Large intestine (tissue), 12 donors: ENCODE results near the gene FLT1. TPM values are rescaled to one million over a fixed set of nuclear protein-coding genes. Genes with fewer than 3 reads are reported as not detected.

Source experiments
- DNase-seq, 2 donors: peaks; one replicate each; pipeline versions ENCODE4 v3.0.0 to v3.0.0-alpha.2; 2013
- H3K27ac ChIP-seq: one replicate; pipeline ENCODE4 v1.5.1; 2013; ENCODE audit warnings: low read length
- H3K27me3 ChIP-seq: 2 replicates; pipeline ENCODE4 v1.6.1; 2013; ENCODE audit warnings: low read length; ENCODE audit not compliant: control insufficient read depth, insufficient read depth
- H3K36me3 ChIP-seq: 2 replicates; pipeline ENCODE4 v1.6.1; 2013; ENCODE audit warnings: low read length; ENCODE audit not compliant: control insufficient read depth, insufficient read depth
- H3K4me1 ChIP-seq: one replicate; pipeline ENCODE4 v1.6.1; 2013; ENCODE audit warnings: low read length; ENCODE audit not compliant: control insufficient read depth, insufficient read depth
- H3K4me3 ChIP-seq: one replicate; pipeline ENCODE4 v1.5.1; 2013; ENCODE audit warnings: low read length
- H3K9me3 ChIP-seq: one replicate; pipeline ENCODE4 v1.6.1; 2013; ENCODE audit warnings: mild to moderate bottlenecking, low read depth, low read length, moderate library complexity; ENCODE audit not compliant: control insufficient read depth
- WGBS: methylation state at CpG from one replicate; pipeline ENCODE4 v1.1.5; 2013; ENCODE audit warnings: low lambda C conversion rate; ENCODE audit not compliant: insufficient coverage; 5-methylcytosine and 5-hydroxymethylcytosine counted together
- long read RNA-seq, 11 donors: transcript quantifications; one replicate each; lab custom pipeline, GENCODE V29; 2026
- polyA plus RNA-seq: library from polyadenylated mRNA; unstranded; fragments of 120-200 nt; gene quantifications from one replicate; pipeline ENCODE4 v1.2.1, GENCODE V29; 2013

FLT1 gene, protein sequence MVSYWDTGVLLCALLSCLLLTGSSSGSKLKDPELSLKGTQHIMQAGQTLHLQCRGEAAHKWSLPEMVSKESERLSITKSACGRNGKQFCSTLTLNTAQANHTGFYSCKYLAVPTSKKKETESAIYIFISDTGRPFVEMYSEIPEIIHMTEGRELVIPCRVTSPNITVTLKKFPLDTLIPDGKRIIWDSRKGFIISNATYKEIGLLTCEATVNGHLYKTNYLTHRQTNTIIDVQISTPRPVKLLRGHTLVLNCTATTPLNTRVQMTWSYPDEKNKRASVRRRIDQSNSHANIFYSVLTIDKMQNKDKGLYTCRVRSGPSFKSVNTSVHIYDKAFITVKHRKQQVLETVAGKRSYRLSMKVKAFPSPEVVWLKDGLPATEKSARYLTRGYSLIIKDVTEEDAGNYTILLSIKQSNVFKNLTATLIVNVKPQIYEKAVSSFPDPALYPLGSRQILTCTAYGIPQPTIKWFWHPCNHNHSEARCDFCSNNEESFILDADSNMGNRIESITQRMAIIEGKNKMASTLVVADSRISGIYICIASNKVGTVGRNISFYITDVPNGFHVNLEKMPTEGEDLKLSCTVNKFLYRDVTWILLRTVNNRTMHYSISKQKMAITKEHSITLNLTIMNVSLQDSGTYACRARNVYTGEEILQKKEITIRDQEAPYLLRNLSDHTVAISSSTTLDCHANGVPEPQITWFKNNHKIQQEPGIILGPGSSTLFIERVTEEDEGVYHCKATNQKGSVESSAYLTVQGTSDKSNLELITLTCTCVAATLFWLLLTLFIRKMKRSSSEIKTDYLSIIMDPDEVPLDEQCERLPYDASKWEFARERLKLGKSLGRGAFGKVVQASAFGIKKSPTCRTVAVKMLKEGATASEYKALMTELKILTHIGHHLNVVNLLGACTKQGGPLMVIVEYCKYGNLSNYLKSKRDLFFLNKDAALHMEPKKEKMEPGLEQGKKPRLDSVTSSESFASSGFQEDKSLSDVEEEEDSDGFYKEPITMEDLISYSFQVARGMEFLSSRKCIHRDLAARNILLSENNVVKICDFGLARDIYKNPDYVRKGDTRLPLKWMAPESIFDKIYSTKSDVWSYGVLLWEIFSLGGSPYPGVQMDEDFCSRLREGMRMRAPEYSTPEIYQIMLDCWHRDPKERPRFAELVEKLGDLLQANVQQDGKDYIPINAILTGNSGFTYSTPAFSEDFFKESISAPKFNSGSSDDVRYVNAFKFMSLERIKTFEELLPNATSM (N-terminal part only)
- polyA plus RNA-seq, result 6.9 TPM
- long read RNA-seq, donor 1, result 0 reads
- long read RNA-seq, donor 2, full-length matches to known transcripts, result 1 of 1 reads
- long read RNA-seq, donor 2, partial matches to known transcripts, result 0 of 1 reads
- long read RNA-seq, donor 2, other reads (novel, unspliced or antisense), result 0 of 1 reads
- long read RNA-seq, donor 3, result 0 reads
- long read RNA-seq, donor 4, result 0 reads
- long read RNA-seq, donor 5, result 0 reads
- long read RNA-seq, donor 6, full-length matches to known transcripts, result 3 of 3 reads
- long read RNA-seq, donor 6, partial matches to known transcripts, result 0 of 3 reads
- long read RNA-seq, donor 6, other reads (novel, unspliced or antisense), result 0 of 3 reads
- long read RNA-seq, donor 7, full-length matches to known transcripts, result 2 of 2 reads
- long read RNA-seq, donor 7, partial matches to known transcripts, result 0 of 2 reads
- long read RNA-seq, donor 7, other reads (novel, unspliced or antisense), result 0 of 2 reads
- long read RNA-seq, donor 8, full-length matches to known transcripts, result 1 of 1 reads
- long read RNA-seq, donor 8, partial matches to known transcripts, result 0 of 1 reads
- long read RNA-seq, donor 8, other reads (novel, unspliced or antisense), result 0 of 1 reads
- long read RNA-seq, donor 9, full-length matches to known transcripts, result 1 of 1 reads
- long read RNA-seq, donor 9, partial matches to known transcripts, result 0 of 1 reads
- long read RNA-seq, donor 9, other reads (novel, unspliced or antisense), result 0 of 1 reads
- long read RNA-seq, donor 10, full-length matches to known transcripts, result 3 of 3 reads
- long read RNA-seq, donor 10, partial matches to known transcripts, result 0 of 3 reads
- long read RNA-seq, donor 10, other reads (novel, unspliced or antisense), result 0 of 3 reads
- long read RNA-seq, donor 11, full-length matches to known transcripts, result 1 of 1 reads
- long read RNA-seq, donor 11, partial matches to known transcripts, result 0 of 1 reads
- long read RNA-seq, donor 11, other reads (novel, unspliced or antisense), result 0 of 1 reads

DNA sequence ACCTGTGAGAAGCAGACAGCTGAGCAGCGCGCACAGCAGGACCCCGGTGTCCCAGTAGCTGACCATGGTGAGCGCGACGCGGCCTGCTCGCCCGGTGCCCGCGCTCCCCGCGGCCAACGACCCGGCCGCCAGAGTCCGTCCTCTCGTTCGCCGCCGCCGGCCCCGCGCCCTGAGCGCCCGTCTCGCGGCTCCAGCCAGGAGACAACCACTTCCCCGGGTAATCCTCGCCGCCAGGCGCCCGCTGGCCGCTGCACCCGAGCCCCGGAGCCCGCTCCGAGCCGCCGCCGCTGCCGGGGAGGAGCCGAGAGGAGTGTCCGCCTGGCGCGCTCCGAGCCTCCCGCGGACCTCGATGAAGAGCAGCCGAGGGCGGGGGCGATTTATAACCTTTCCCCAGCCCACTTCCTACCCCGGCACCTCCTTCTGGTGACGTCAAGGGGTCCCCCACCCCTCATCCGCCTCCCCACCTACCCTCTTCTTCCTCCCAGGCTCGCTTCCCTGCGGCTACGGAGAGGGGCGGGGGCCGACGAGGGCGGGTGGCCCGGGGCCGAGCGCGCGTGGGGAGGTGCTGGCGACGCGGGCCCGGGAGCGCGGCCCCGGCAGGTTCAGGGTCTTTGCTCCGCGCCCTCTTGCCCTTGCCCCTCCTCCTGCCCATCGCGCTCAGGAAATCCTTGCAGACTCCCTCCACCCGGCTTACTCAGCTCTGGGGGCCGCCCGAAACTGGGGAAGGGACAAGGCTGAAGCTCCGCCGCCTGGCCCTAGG is at the start of gene FLT1:
FLT1 (minus strand) TSS at position 351 of the 760 bp plus-strand sequence; CDS start at position 66, 285 bp downstream.
- H3K27me3 ChIP-seq, result peaks cover 71% of the 10 kb centered on the region

DNA sequence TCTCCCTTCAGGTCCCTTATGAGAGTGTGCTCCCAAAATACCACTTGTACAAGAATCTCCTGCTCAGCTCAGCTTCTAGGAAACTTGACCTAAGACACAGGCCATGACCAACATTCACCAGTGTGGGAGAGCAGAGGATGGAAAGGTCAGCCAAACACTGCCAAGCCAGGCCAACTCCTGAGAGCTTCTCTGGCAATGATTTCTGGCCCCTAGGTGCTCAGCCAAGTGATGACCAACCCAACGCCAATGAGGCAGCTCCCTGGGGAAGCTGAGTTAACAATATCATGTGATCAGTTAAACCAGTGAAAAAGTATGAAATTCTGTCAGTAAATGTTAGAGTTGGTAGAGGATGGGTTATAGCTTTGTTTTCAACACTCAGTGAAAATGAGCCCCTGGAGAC is 49.1 kb upstream of the FLT1 start:
- Histone ChIP-seq H3K27me3 (no peaks in the 10 kb centered on the region), H3K9me3 (peaks cover 4% of the 10 kb centered on the region), H3K4me1 (peaks cover 13% of the 10 kb centered on the region), H3K36me3 (no peaks in the 10 kb centered on the region), H3K27ac (no peak overlapping the region), H3K4me3 (no peak overlapping the region)
- no peak for DNase-seq
- no CpG with 5 or more reads among the region's 1 CpG for WGBS

More for the DNA sequence above, at the start of gene FLT1:
- H3K4me3 ChIP-seq, result peak within 1 kb of the TSS; percentile 28
- H3K36me3 ChIP-seq, result no peaks in the 10 kb centered on the region
- DNase-seq, result peak in 1 of 2 donors; percentile 46
- no peak within 1 kb of the TSS for H3K27ac ChIP-seq
- peaks cover 6% of the 10 kb centered on the region for H3K4me1 ChIP-seq
- H3K9me3 ChIP-seq, result peaks cover 8% of the 10 kb centered on the region
- WGBS, result no CpG with 5 or more reads among the region's 84 CpGs

DNA sequence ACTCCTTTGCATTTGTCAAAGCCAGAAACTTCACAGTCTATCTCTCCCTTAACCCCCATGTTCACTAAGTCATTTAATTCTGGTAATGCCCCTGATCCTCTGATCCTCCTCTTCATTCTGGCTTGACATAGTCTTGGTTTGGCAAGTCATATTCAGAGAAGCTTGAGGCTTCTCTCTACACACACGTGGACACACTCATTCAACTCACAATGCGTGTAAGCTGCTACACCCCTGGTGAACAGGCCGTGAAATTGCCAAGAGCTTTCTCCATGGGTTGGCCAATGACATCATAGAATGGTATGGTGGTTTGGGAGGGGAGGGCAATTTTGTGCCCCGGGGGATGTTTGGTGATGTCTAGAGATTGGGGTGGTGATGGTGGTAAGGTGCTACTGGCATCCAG is 47.9 kb upstream of the FLT1 start:
- WGBS, result no CpG with 5 or more reads among the region's 4 CpGs
- Histone ChIP-seq H3K27ac (no peak overlapping the region), H3K4me3 (no peak overlapping the region), H3K9me3 (peaks cover 4% of the 10 kb centered on the region), H3K27me3 (no peaks in the 10 kb centered on the region), H3K4me1 (peaks cover 4% of the 10 kb centered on the region), H3K36me3 (no peaks in the 10 kb centered on the region)
- DNase-seq, result no peak

DNA sequence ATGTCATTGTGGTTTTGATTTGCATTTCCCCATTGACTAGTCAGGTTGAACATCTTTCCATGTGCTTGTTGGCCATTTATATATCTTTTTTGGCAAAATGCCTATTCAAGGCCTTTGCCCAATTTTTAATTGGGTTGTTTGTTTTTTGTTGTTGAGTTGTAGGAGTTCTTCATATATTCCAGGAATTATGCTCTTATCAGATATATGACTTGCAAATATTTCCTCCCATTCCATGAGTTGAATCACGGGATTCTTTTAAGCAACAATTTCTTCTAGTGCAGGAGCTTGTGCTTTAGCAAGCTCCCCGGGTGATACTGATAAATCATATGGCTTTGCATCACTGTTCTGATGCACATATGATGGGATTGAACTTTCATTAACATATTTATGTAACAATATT is 47.0 kb upstream of the FLT1 start:
- H3K27me3 ChIP-seq, result no peaks in the 10 kb centered on the region
- H3K27ac ChIP-seq, result no peak overlapping the region
- H3K4me1 ChIP-seq, result peaks cover 4% of the 10 kb centered on the region
- no peak overlapping the region for H3K4me3 ChIP-seq
- H3K9me3 ChIP-seq, result peaks cover 4% of the 10 kb centered on the region
- no peaks in the 10 kb centered on the region for H3K36me3 ChIP-seq
- 100% methylated on average over 1 of the region's 2 CpGs for WGBS
- no peak for DNase-seq

DNA sequence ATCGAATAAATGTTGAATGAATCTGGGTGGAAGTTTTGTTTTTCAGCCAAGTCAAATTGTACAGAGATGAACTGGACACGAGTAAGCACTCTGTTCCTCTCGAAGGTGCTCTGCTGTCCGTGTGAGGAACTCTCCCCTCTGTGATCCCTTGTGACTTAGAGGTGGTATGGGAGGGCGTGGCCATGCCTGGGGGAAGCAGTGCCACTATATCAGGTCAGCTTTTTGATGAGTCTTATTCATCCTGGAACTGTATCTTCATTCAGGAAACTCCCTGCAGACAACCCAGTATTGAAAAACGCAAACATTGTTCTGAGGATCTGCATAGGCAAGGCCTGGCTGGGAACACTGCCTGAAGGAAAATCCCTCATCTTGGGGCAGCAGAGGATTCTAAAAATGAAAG is 45.7 kb upstream of the FLT1 start:
- no peaks in the 10 kb centered on the region for H3K4me1 ChIP-seq
- H3K36me3 ChIP-seq, result no peaks in the 10 kb centered on the region
- no peak overlapping the region for H3K27ac ChIP-seq
- DNase-seq, result no peak
- no peak overlapping the region for H3K4me3 ChIP-seq
- no peaks in the 10 kb centered on the region for H3K27me3 ChIP-seq
- no CpG with 5 or more reads among the region's 6 CpGs for WGBS
- H3K9me3 ChIP-seq, result peaks cover 4% of the 10 kb centered on the region

DNA sequence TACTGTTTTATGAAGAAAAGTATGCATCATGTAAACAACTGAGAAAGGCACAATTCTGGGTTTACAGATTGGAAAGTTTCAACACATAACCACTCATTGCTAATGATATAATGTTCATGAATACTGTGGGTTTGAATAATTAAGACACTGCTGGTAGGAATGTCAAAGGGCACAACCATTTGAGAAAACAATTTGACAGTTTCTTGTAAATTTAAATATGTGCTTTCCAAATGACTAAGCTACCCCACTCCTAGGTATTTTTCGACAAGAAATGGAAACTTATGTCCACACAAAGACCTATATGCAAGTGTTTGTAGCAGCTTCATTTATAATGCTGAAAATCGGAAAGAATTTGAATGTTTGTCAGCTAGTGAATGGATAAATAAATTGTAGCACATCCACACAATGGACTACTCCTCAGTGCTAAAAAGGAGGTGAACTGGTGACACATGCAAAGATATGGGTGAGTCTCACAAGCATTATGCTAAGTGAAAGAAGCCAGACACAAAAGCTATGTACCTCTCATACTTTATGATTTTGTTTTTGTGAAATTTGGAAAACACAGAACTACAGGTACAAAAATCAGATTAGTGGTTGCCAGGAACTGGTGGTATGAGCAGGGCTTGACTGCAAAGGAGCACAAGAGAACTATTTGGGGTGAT is 44.8 kb upstream of the FLT1 start:
- Histone ChIP-seq H3K9me3 (peaks cover 7% of the 10 kb centered on the region), H3K27me3 (peaks cover under 1% of the 10 kb centered on the region), H3K27ac (no peak overlapping the region), H3K36me3 (no peaks in the 10 kb centered on the region), H3K4me1 (no peaks in the 10 kb centered on the region), H3K4me3 (no peak overlapping the region)
- 100% methylated on average over 1 of the region's 2 CpGs for WGBS
- no peak for DNase-seq

DNA sequence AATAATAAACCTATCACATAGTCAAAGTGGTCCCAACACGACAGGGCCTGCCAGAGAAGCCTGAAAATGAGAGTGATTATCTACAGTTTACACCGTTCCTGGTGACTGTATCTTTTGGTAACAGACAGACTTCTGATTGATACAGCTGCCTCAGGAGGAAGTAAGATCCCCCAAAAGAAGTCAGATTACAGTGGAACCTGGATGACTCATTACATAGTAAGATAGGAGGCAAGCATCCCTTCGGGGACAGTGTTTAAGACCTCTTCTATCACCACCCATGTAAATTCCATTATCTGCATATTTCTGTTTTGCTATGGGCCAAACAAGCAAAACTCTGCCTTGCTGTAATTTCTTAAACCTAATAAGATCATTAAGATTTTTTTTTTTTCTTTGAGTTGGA is 44.0 kb upstream of the FLT1 start:
- Histone ChIP-seq H3K27me3 (peaks cover 7% of the 10 kb centered on the region), H3K36me3 (no peaks in the 10 kb centered on the region), H3K4me3 (no peak overlapping the region), H3K4me1 (no peaks in the 10 kb centered on the region), H3K9me3 (peaks cover 7% of the 10 kb centered on the region), H3K27ac (no peak overlapping the region)
- WGBS, result 60% methylated on average over 1 of the region's 3 CpGs
- no peak for DNase-seq

DNA sequence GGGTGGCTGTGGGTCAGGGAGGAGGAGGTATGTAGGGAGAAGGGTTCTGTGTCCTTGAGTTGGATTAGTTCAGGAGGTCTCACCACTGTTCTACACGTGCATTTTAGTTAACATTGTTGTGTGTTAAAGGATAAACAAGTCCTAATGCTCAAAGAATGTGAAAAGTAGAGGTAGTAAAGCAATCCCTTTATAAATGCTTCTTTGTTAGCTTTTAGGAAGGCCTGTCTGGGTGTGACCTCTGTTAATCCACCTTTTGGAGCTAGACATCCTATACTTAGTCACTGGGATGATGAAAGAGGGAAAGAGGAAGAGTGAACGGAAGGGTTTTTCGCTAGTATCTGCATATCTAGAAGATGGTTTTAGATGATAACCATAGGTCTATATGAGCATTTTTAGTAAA is 42.2 kb upstream of the FLT1 start:
- Histone ChIP-seq H3K4me1 (no peaks in the 10 kb centered on the region), H3K4me3 (no peak overlapping the region), H3K27ac (no peak overlapping the region), H3K27me3 (peaks cover 17% of the 10 kb centered on the region), H3K36me3 (no peaks in the 10 kb centered on the region), H3K9me3 (peaks cover 4% of the 10 kb centered on the region)
- no CpG with 5 or more reads among the region's 3 CpGs for WGBS
- DNase-seq, result no peak
